Measurements from ENCODE around the gene TFAP2A.

The TFAP2A gene

DNA sequence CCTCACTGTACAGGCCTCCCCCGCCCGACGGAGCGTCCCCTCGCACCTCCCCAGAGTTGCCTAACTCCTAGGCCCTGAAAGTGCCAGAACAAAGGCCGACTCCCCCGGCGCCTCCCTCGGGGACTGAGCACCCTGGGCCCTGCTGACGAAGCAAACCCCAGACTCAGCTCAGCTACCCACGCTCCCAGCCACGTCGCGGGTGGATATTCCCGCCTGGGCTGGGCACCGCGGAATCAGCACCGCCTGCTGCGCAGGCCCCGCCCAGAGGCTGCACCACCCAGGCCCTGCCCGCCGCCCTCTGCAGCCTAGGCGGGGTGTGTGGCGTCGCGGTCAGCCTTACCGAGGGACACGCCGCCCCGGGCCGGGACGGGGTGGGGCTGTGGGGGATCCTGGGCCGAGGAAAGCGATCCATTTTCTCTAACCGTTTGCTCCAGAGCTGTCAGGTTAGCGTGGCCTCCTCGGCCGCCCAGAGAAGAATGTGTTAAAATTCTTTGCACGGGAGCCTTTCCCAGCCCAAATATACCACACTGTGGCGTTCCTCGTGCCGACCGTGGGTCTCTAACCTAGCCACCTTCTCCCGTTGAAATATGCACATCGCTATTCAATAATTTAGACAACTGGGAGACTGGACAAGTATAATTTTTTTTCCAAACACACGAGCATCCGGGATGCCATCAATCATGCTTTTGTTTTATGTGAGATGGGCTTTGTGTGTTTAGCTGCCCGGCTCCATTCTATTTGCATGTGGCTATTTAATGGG, 31.4 kb downstream of the TFAP2A start:
- H3K4me3 ChIP-seq (ENCODE audit: low read length in 2 of 2), result no peak overlapping the region
- H3K9me3 ChIP-seq (ENCODE audit: control insufficient read depth in 2 of 2, low read length in 2 of 2), result no peaks in the 10 kb centered on the region
- peaks cover 72 to 75% of the 10 kb centered on the region in 2 donors for H3K27me3 ChIP-seq (ENCODE audit: control insufficient read depth in 2 of 2, insufficient read depth in 2 of 2, low read length in 2 of 2)
- no peak overlapping the region for H3K27ac ChIP-seq (ENCODE audit: low read depth in 2 of 2, low read length in 2 of 2)
- no peak overlapping the region for H3K9ac ChIP-seq (ENCODE audit: low read depth in 1 of 2, low read length in 2 of 2)
- no peaks in the 10 kb centered on the region for H3K36me3 ChIP-seq (ENCODE audit: control insufficient read depth in 2 of 2, insufficient read depth in 2 of 2, low read length in 2 of 2)
- peaks cover 0 to 2% of the 10 kb centered on the region in 2 donors for H3K4me1 ChIP-seq (ENCODE audit: control insufficient read depth in 2 of 2, insufficient read depth in 2 of 2, low read length in 2 of 2)

- H3K9ac ChIP-seq (ENCODE audit: low read depth in 1 of 2, low read length in 2 of 2), result no peak overlapping the region
Measured at GRCh38 chr6:10382728-10383330, 32.0 kb downstream of the TFAP2A start.

DNA sequence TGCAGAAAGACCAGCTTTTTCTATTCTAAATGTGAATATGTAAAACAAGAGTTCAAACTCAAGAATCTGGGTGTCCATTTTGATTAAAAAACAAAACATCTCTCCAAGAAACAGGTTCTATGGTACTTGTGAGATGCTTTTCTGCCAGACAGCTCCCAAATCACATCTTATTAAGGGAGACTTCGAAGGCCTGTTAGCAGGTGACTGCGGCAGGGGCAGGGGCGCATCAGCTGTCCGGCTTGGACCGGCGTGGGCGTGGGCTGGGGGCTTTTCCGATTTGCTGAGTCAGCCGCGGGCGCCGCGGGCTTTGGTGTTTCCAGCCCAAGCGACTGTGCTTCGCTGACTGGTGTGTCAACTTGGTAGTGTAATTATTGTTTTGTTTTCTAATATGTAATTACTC, 32.6 kb downstream of the TFAP2A start:
- H3K4me3 ChIP-seq (ENCODE audit: low read length in 2 of 2), result no peak overlapping the region
- no peak overlapping the region for H3K9ac ChIP-seq (ENCODE audit: low read depth in 1 of 2, low read length in 2 of 2)
- no peaks in the 10 kb centered on the region for H3K36me3 ChIP-seq (ENCODE audit: control insufficient read depth in 2 of 2, insufficient read depth in 2 of 2, low read length in 2 of 2)
- no peaks in the 10 kb centered on the region for H3K9me3 ChIP-seq (ENCODE audit: control insufficient read depth in 2 of 2, low read length in 2 of 2)
- H3K4me1 ChIP-seq (ENCODE audit: control insufficient read depth in 2 of 2, insufficient read depth in 2 of 2, low read length in 2 of 2), result peaks cover 0 to 2% of the 10 kb centered on the region in 2 donors
- no peak overlapping the region for H3K27ac ChIP-seq (ENCODE audit: low read depth in 2 of 2, low read length in 2 of 2)
- peaks cover 61 to 63% of the 10 kb centered on the region in 2 donors for H3K27me3 ChIP-seq (ENCODE audit: control insufficient read depth in 2 of 2, insufficient read depth in 2 of 2, low read length in 2 of 2)

More at GRCh38 chr6:10382728-10383330, 32.0 kb downstream of the TFAP2A start:
- Histone ChIP-seq H3K36me3 (ENCODE audit: control insufficient read depth in 2 of 2, insufficient read depth in 2 of 2, low read length in 2 of 2) (no peaks in the 10 kb centered on the region), H3K9me3 (ENCODE audit: control insufficient read depth in 2 of 2, low read length in 2 of 2) (no peaks in the 10 kb centered on the region), H3K4me1 (ENCODE audit: control insufficient read depth in 2 of 2, insufficient read depth in 2 of 2, low read length in 2 of 2) (peaks cover 0 to 2% of the 10 kb centered on the region in 2 donors), H3K27ac (ENCODE audit: low read depth in 2 of 2, low read length in 2 of 2) (no peak overlapping the region), H3K27me3 (ENCODE audit: control insufficient read depth in 2 of 2, insufficient read depth in 2 of 2, low read length in 2 of 2) (peaks cover 66 to 69% of the 10 kb centered on the region in 2 donors), H3K4me3 (ENCODE audit: low read length in 2 of 2) (no peak overlapping the region)

- H3K4me3 ChIP-seq (ENCODE audit: low read length in 2 of 2), result no peak overlapping the region
- peaks cover 0 to 2% of the 10 kb centered on the region in 2 donors for H3K4me1 ChIP-seq (ENCODE audit: control insufficient read depth in 2 of 2, insufficient read depth in 2 of 2, low read length in 2 of 2)
- H3K36me3 ChIP-seq (ENCODE audit: control insufficient read depth in 2 of 2, insufficient read depth in 2 of 2, low read length in 2 of 2), result no peaks in the 10 kb centered on the region
- H3K27me3 ChIP-seq (ENCODE audit: control insufficient read depth in 2 of 2, insufficient read depth in 2 of 2, low read length in 2 of 2), result peaks cover 57 to 59% of the 10 kb centered on the region in 2 donors
- H3K9me3 ChIP-seq (ENCODE audit: control insufficient read depth in 2 of 2, low read length in 2 of 2), result no peaks in the 10 kb centered on the region
- H3K9ac ChIP-seq (ENCODE audit: low read depth in 1 of 2, low read length in 2 of 2), result no peak overlapping the region
- H3K27ac ChIP-seq (ENCODE audit: low read depth in 2 of 2, low read length in 2 of 2), result no peak overlapping the region
Measured at GRCh38 chr6:10381830-10382208, 33.1 kb downstream of the TFAP2A start.

DNA sequence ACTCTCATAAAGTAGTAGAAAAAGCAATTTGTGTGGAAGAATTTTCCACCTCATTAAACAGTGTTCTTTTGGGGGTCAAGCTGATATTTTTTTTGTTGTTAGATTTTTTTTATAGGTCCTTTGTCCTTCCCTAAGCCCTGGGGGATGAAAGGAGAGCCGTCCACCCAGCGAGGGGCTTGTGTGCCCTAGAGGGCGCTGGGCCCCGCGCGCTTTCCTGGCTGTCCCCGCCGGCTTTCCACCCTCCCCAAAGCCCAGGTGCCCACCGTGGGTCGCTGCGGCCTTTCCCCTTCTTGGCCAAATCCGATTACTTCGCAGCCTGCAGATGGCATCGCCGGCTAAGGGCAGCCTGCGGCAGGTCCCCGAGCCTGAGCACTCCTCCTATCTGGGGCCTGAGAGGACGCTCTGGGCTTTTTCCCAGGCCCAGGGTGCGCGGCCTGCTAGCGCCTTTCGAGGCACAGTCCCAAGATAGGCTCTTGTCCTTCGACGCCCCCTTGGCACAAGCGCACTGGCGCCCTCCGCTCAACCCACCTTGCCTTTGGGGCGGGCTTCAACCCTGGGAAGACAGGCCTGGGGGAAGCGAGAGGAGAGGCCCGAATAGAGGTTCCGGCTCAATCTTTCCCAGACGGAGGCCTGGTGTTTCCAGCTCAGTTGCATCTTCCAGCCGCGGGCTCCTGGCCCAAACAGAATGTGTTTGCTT, 33.6 kb downstream of the TFAP2A start:
- no peak overlapping the region for H3K9ac ChIP-seq (ENCODE audit: low read depth in 1 of 2, low read length in 2 of 2)
- peaks cover 52 to 54% of the 10 kb centered on the region in 2 donors for H3K27me3 ChIP-seq (ENCODE audit: control insufficient read depth in 2 of 2, insufficient read depth in 2 of 2, low read length in 2 of 2)
- no peaks in the 10 kb centered on the region for H3K9me3 ChIP-seq (ENCODE audit: control insufficient read depth in 2 of 2, low read length in 2 of 2)
- H3K36me3 ChIP-seq (ENCODE audit: control insufficient read depth in 2 of 2, insufficient read depth in 2 of 2, low read length in 2 of 2), result no peaks in the 10 kb centered on the region
- no peak overlapping the region for H3K4me3 ChIP-seq (ENCODE audit: low read length in 2 of 2)
- no peak overlapping the region for H3K27ac ChIP-seq (ENCODE audit: low read depth in 2 of 2, low read length in 2 of 2)
- peaks cover 0 to 2% of the 10 kb centered on the region in 2 donors for H3K4me1 ChIP-seq (ENCODE audit: control insufficient read depth in 2 of 2, insufficient read depth in 2 of 2, low read length in 2 of 2)

DNA sequence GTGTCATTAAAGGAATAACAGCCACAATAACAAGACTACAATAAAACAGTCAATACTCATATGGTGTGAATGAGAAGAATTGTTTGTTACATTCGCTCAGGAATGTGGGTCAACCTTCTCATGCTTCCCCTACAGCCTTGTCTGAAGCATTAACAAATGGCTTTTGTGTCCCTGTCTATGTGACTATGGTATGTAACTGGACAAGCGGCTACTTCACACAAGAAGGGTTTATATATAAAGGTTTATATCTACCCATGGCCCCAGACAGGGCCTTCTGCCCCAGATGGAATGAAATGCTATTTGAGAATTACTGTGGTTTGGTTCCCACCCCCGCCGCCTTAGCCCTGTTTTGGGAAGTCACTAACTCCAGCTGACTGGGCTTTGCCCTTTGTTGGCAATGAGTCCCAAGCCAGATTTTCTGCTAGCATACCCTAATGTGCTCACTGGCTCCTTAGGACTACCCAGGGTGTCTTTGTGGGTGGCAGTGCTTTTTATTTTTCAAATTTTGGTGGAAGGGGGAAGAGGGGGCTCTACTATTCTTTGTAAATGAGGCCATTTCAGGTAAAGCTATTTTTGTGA, 39.4 kb downstream of the TFAP2A start:
- H3K4me1 ChIP-seq (ENCODE audit: control insufficient read depth in 2 of 2, insufficient read depth in 2 of 2, low read length in 2 of 2), result no peaks in the 10 kb centered on the region
- H3K36me3 ChIP-seq (ENCODE audit: control insufficient read depth in 2 of 2, insufficient read depth in 2 of 2, low read length in 2 of 2), result no peaks in the 10 kb centered on the region
- H3K4me3 ChIP-seq (ENCODE audit: low read length in 2 of 2), result no peak overlapping the region
- no peaks in the 10 kb centered on the region for H3K9me3 ChIP-seq (ENCODE audit: control insufficient read depth in 2 of 2, low read length in 2 of 2)
- H3K27me3 ChIP-seq (ENCODE audit: control insufficient read depth in 2 of 2, insufficient read depth in 2 of 2, low read length in 2 of 2), result peaks cover under 1 to 2% of the 10 kb centered on the region in 2 donors
- H3K27ac ChIP-seq (ENCODE audit: low read depth in 2 of 2, low read length in 2 of 2), result no peak overlapping the region
- no peak overlapping the region for H3K9ac ChIP-seq (ENCODE audit: low read depth in 1 of 2, low read length in 2 of 2)

DNA sequence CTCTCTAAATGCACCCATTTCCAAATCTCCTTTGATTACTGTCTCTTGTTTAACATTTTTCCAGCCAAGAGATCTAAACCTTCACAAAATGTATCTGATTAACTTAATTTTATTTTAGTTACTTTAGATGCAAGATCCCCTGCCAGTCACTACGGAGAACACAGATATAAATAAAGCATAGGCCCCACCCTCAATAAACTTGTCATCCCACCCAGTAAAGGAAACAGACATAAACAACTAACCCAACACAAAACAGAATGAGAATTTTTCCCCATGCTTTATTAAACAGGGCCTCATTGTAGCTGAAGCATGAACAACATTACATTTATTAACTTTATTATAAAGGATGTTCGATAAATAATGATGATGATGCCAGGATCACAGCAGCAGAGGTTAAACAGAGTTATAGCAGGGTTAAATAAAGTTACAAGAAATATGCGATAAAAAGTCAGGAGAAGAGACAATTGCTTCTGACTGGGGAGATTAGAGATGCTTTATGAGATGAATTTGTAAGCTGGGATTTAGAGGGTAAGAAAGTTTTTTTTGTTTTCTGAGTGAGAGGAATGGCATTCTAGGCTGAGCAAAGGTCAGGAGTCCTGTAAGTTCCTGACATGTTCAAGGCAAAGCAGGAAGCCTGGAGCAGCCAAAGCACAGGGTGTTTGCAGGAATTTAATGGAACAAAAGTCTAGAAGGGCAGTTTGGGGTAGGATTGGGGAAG, 41.1 kb downstream of the TFAP2A start:
- H3K4me3 ChIP-seq (ENCODE audit: low read length in 2 of 2), result no peak overlapping the region
- no peaks in the 10 kb centered on the region for H3K9me3 ChIP-seq (ENCODE audit: control insufficient read depth in 2 of 2, low read length in 2 of 2)
- no peak overlapping the region for H3K9ac ChIP-seq (ENCODE audit: low read depth in 1 of 2, low read length in 2 of 2)
- H3K4me1 ChIP-seq (ENCODE audit: control insufficient read depth in 2 of 2, insufficient read depth in 2 of 2, low read length in 2 of 2), result no peaks in the 10 kb centered on the region
- H3K27ac ChIP-seq (ENCODE audit: low read depth in 2 of 2, low read length in 2 of 2), result no peak overlapping the region
- H3K27me3 ChIP-seq (ENCODE audit: control insufficient read depth in 2 of 2, insufficient read depth in 2 of 2, low read length in 2 of 2), result no peaks in the 10 kb centered on the region
- H3K36me3 ChIP-seq (ENCODE audit: control insufficient read depth in 2 of 2, insufficient read depth in 2 of 2, low read length in 2 of 2), result no peaks in the 10 kb centered on the region

- H3K4me3 ChIP-seq (ENCODE audit: low read length in 2 of 2), result no peak overlapping the region
- no peak overlapping the region for H3K9ac ChIP-seq (ENCODE audit: low read depth in 1 of 2, low read length in 2 of 2)
- H3K4me1 ChIP-seq (ENCODE audit: control insufficient read depth in 2 of 2, insufficient read depth in 2 of 2, low read length in 2 of 2), result no peaks in the 10 kb centered on the region
- no peaks in the 10 kb centered on the region for H3K9me3 ChIP-seq (ENCODE audit: control insufficient read depth in 2 of 2, low read length in 2 of 2)
- no peaks in the 10 kb centered on the region for H3K27me3 ChIP-seq (ENCODE audit: control insufficient read depth in 2 of 2, insufficient read depth in 2 of 2, low read length in 2 of 2)
- no peak overlapping the region for H3K27ac ChIP-seq (ENCODE audit: low read depth in 2 of 2, low read length in 2 of 2)
- no peaks in the 10 kb centered on the region for H3K36me3 ChIP-seq (ENCODE audit: control insufficient read depth in 2 of 2, insufficient read depth in 2 of 2, low read length in 2 of 2)
Measured at GRCh38 chr6:10369896-10370295, 45.0 kb downstream of the TFAP2A start.

- no peaks in the 10 kb centered on the region for H3K4me1 ChIP-seq (ENCODE audit: control insufficient read depth in 2 of 2, insufficient read depth in 2 of 2, low read length in 2 of 2)
- no peaks in the 10 kb centered on the region for H3K36me3 ChIP-seq (ENCODE audit: control insufficient read depth in 2 of 2, insufficient read depth in 2 of 2, low read length in 2 of 2)
- H3K27ac ChIP-seq (ENCODE audit: low read depth in 2 of 2, low read length in 2 of 2), result no peak overlapping the region
- no peak overlapping the region for H3K4me3 ChIP-seq (ENCODE audit: low read length in 2 of 2)
- H3K9me3 ChIP-seq (ENCODE audit: control insufficient read depth in 2 of 2, low read length in 2 of 2), result no peaks in the 10 kb centered on the region
- no peaks in the 10 kb centered on the region for H3K27me3 ChIP-seq (ENCODE audit: control insufficient read depth in 2 of 2, insufficient read depth in 2 of 2, low read length in 2 of 2)
- no peak overlapping the region for H3K9ac ChIP-seq (ENCODE audit: low read depth in 1 of 2, low read length in 2 of 2)
Measured at GRCh38 chr6:10368861-10369260, 46.0 kb downstream of the TFAP2A start.
